Hepatocyte (in vitro differentiated cells): ENCODE measurements around the gene PGA4. TPM values are rescaled to one million over a fixed set of nuclear protein-coding genes. Genes with fewer than 3 reads are reported as not detected.

ENCODE experiments used
- DNase-seq: peaks from one replicate; pipeline ENCODE4 v3.0.0-alpha.2; 2016; ENCODE audit warnings: low spot score
- H2AFZ ChIP-seq: fragments of 200-600 bp; sonication (generic); 2 replicates; pipeline ENCODE4 v1.6.0; 2016; ENCODE audit warnings: antibody characterized with exemption, mild to moderate bottlenecking
- H3K27ac ChIP-seq: fragments of 200-600 bp; sonication (generic); 2 replicates; pipeline ENCODE4 v1.5.1; 2016; ENCODE audit warnings: mild to moderate bottlenecking
- H3K27me3 ChIP-seq: fragments of 200-600 bp; sonication (generic); 2 replicates; pipeline ENCODE4 v1.6.1; 2016
- H3K36me3 ChIP-seq: fragments of 200-600 bp; sonication (generic); replicated peaks from 2 replicates; pipeline ENCODE4 v1.5.1; 2016; ENCODE audit warnings: low read depth; ENCODE audit not compliant: insufficient read depth
- H3K4me1 ChIP-seq: fragments of 200-600 bp; sonication (generic); 2 replicates; pipeline ENCODE4 v1.5.1; 2016; ENCODE audit warnings: mild to moderate bottlenecking, moderate library complexity; ENCODE audit not compliant: insufficient read depth
- H3K4me2 ChIP-seq: fragments of 200-600 bp; sonication (generic); 2 replicates; pipeline ENCODE4 v1.6.0; 2016
- H3K4me3 ChIP-seq: fragments of 200-600 bp; sonication (generic); 2 replicates; pipeline ENCODE4 v1.5.1; 2016; ENCODE audit warnings: mild to moderate bottlenecking
- H3K79me2 ChIP-seq: fragments of 200-600 bp; sonication (generic); 2 replicates; pipeline ENCODE4 v1.6.0; 2017; ENCODE audit warnings: mild to moderate bottlenecking
- H3K9me2 ChIP-seq: fragments of 200-600 bp; sonication (generic); replicated peaks from 2 replicates; pipeline ENCODE4 v1.6.0; 2017; ENCODE audit warnings: mild to moderate bottlenecking; ENCODE audit not compliant: insufficient read depth
- H3K9me3 ChIP-seq: fragments of 200-600 bp; sonication (generic); 2 replicates; pipeline ENCODE4 v1.5.1; 2016; ENCODE audit warnings: low read depth, mild to moderate bottlenecking
- H4K20me1 ChIP-seq: fragments of 200-600 bp; sonication (generic); 2 replicates; pipeline ENCODE4 v1.6.0; 2016; ENCODE audit warnings: mild to moderate bottlenecking; ENCODE audit not compliant: insufficient read depth, poor library complexity, severe bottlenecking
- EZH2 ChIP-seq: fragments of 200-600 bp; sonication (generic); IDR thresholded peaks from 2 replicates; pipeline ENCODE4 v1.6.1; 2016; ENCODE audit warnings: antibody characterized with exemption, mild to moderate bottlenecking, borderline replicate concordance
- EZH2phosphoT487 ChIP-seq: fragments of 200-600 bp; sonication (generic); IDR thresholded peaks from one replicate; pipeline ENCODE4 v1.6.1; 2018; ENCODE audit warnings: antibody characterized with exemption, mild to moderate bottlenecking, low read depth, moderate library complexity; ENCODE audit not compliant: unreplicated experiment, severe bottlenecking
- WGBS: methylation state at CpG from one replicate; pipeline ENCODE4 v1.1.6; 2016; ENCODE audit warnings: low lambda C conversion rate; ENCODE audit errors: missing lambda C conversion rate; 5-methylcytosine and 5-hydroxymethylcytosine counted together
- polyA plus RNA-seq: library from polyadenylated mRNA; unstranded; fragments of >200 nt; fragmentation: Nextera tagmentation; extraction: Ambion mirVana; gene quantifications from 2 replicates; pipeline ENCODE4 v1.2.1, GENCODE V29; 2016
- total RNA-seq: library from RNA; depleted of rRNA; stranded (reverse); fragments of >200 nt; gene quantifications from 2 replicates; pipeline ENCODE4 v1.2.3, GENCODE V29; 2014
- TF ChIP-seq, protein P1 (sequence below): fragments of 200-600 bp; sonication (generic); IDR thresholded peaks from 2 replicates; pipeline ENCODE4 v1.5.1; 2016; ENCODE audit warnings: antibody characterized with exemption, mild to moderate bottlenecking; ENCODE audit not compliant: poor library complexity

PGA4 gene
- total and polyA plus RNA-seq, 2 experiments from 2014 or later: 2.0 to 16.2 TPM

DNA sequence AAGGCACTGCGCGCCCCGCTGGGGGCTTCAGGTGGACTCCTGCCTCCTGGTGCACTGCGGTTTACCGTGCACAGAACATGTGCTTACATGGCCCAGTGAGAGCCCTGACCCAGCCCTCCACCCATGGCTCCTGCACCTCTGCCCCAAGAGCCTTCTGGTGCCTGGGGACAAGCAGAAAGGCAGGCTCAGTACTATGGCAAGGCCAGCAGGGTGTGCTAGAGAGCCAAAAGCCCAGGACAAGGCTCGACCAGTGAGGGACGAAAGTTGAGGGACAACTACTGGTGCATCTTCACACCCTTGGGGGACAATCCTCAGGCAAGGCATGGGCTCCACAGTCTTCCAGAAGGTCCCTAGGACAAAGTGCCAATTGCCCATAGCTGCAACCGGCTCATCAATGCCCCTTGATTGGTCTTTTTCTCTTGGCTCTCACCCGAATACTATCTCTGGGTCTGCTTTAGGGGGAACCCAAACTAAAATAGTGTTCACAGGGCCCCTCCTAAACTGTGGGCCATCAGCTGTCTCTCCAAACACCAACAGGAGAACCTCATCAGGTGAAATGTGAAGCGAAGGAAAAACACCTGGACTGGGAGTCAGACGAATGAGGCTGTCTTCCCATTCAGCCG lies 32.4 kb downstream of the PGA4 start:
- no peak overlapping the region for H2AFZ ChIP-seq

GRCh38 chr11:61256710-61257482 lies 34.7 kb downstream of the PGA4 start:
- Histone ChIP-seq H2AFZ (no peak overlapping the region), H3K36me3 (no peaks in the 10 kb centered on the region), H3K4me2 (no peak overlapping the region), H3K4me1 (no peaks in the 10 kb centered on the region), H3K27ac (no peak overlapping the region), H3K9me3 (no peaks in the 10 kb centered on the region), H3K4me3 (no peak overlapping the region), H4K20me1 (no peaks in the 10 kb centered on the region), H3K27me3 (no peaks in the 10 kb centered on the region), H3K79me2 (no peaks in the 10 kb centered on the region), H3K9me2 (no peaks in the 10 kb centered on the region)
- no peak for DNase-seq
- WGBS: 93% methylated on average over 18 of the region's 18 CpGs
- TF ChIP-seq, protein P1, sequence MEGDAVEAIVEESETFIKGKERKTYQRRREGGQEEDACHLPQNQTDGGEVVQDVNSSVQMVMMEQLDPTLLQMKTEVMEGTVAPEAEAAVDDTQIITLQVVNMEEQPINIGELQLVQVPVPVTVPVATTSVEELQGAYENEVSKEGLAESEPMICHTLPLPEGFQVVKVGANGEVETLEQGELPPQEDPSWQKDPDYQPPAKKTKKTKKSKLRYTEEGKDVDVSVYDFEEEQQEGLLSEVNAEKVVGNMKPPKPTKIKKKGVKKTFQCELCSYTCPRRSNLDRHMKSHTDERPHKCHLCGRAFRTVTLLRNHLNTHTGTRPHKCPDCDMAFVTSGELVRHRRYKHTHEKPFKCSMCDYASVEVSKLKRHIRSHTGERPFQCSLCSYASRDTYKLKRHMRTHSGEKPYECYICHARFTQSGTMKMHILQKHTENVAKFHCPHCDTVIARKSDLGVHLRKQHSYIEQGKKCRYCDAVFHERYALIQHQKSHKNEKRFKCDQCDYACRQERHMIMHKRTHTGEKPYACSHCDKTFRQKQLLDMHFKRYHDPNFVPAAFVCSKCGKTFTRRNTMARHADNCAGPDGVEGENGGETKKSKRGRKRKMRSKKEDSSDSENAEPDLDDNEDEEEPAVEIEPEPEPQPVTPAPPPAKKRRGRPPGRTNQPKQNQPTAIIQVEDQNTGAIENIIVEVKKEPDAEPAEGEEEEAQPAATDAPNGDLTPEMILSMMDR: no peak
- TF ChIP-seq EZH2phosphoT487: no peak
- no peak for TF ChIP-seq EZH2

More for the DNA sequence above, 32.4 kb downstream of the PGA4 start:
- no peaks in the 10 kb centered on the region for H3K4me1 ChIP-seq
- no peaks in the 10 kb centered on the region for H3K27me3 ChIP-seq
- no peaks in the 10 kb centered on the region for H3K79me2 ChIP-seq
- no peaks in the 10 kb centered on the region for H3K9me3 ChIP-seq
- WGBS: 57% methylated on average over 12 of the region's 12 CpGs
- no peaks in the 10 kb centered on the region for H3K9me2 ChIP-seq
- no peaks in the 10 kb centered on the region for H3K36me3 ChIP-seq
- DNase-seq: peak; percentile 71
- no peak overlapping the region for H3K27ac ChIP-seq
- H3K4me3 ChIP-seq: no peak overlapping the region
- TF ChIP-seq EZH2: no peak
- no peak for TF ChIP-seq EZH2phosphoT487
- TF ChIP-seq, protein P1: peak; percentile 67
- H4K20me1 ChIP-seq: no peaks in the 10 kb centered on the region
- H3K4me2 ChIP-seq: no peak overlapping the region

- Histone ChIP-seq H3K4me3 (no peak overlapping the region), H3K9me3 (no peaks in the 10 kb centered on the region), H3K36me3 (no peaks in the 10 kb centered on the region), H3K9me2 (no peaks in the 10 kb centered on the region), H3K4me1 (no peaks in the 10 kb centered on the region), H3K4me2 (no peak overlapping the region), H4K20me1 (no peaks in the 10 kb centered on the region), H2AFZ (no peak overlapping the region), H3K27ac (no peak overlapping the region), H3K27me3 (no peaks in the 10 kb centered on the region), H3K79me2 (no peaks in the 10 kb centered on the region)
- DNase-seq: no peak
- 93% methylated on average over 9 of the region's 9 CpGs for WGBS
- no peak for TF ChIP-seq EZH2
- TF ChIP-seq EZH2phosphoT487: no peak
- TF ChIP-seq, protein P1: no peak
Measured at GRCh38 chr11:61258546-61258945, 36.4 kb downstream of the PGA4 start.
